ENCODE data around the gene CEPT1.

CEPT1 gene

DNA sequence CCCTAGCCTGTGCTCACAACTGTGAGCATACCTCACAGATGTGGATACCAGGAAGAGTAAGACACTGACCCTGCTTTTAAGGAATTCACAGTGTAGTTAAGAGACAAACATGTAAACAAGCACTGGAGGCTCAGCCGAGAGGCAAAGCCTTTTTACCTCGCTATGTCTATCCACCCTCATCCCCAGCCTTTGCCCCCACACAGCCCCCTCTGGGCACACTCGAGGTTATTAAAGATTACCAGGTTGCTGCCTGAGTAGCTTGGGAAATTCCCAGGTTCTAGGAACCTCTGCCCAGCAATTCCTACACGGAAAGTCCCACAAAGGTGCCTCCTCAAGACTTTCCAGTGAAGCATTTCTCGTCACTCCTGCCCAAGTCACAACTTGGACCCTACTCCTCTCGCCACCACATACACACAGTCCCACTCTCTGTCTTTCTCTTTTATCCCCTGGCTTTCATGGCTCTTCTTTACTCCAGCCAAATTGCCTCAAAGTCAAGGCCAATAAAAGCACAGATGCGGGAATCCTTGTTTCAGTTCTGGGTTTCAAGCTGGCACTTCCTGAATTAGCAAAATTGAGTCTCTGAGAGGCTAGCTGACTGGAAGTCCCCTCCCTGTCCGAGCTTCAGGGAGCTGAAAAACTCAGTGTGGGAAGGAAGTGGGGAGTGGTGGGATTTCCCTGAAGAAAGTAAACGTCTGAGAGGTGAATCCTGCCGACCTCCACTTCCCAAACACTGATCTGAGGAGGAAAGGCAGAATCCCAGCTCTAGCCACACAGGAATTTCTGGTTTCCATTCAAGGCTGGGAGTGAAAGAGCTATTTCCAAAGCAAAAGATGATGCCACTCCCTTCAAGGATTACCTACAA, 52.9 kb downstream of the CEPT1 start:
- DNase-seq (ENCODE audit: low read depth) = peak; percentile 21

DNA sequence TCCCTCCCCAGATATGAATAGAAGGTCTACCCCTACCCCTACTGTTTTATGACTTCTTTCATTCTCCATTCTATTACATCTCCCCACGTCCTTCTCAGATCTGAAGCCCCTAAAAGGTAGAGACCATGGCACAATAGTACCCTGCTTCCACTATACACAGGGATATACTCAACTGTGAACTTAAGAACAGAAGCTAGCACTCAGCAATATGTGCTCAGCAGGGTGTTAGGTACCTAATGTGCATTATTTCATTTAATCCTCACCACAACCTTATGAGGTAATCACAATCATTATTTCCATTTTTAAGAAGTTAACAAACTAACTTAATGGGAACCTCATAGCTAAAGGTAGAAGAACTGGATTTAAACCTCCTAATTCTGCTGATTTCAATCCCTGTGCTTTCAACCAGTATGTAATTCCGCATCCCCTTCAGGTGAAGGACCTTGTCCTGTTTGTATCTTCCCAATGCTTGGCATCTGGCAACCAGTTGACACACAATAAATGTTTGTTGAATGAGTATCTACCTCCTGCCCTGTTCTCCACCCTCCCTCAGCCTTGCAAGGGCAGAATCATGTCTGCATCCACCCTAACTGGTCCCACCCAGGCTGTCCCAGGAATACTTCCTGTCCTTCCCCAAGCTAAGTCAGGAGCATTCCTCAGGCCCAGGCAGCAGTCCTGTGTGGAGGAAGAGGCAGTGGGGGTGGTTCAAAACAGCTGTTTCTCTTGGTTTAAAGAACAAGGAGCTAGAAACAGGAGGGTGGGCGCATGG, 53.9 kb downstream of the CEPT1 start:
- no peak for DNase-seq (ENCODE audit: low read depth)

DNA sequence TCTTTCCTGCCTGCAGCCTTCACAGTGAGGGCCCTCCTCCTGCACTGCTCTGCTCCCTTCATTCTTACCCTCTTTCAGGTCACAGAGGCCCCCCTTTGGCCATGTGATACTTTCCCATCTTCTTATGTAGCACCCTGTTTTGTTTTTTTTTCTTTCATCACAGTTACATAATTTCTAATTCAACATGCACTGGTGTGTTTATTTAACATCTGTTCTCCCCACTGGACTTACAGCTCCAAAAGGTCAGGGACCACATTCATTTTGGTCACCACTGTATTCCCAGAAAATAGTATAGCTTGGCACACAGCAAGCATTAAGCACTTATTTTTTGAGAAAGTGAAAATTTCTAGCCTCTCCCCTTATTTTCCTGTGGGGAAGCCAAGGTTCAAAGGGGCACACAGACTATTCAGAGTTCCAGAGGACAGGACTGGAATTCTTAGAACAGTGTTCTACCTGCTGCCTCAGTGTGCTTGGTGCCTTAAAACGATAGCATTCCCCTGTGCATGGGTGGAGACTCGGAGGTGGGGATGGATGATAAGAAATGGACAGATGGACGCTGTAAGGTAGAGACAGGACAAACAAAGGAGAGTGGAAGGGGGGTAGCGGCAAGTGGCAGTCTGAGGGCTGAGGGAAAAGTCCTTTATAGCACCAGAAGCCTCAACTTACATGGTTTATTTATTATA, 55.1 kb downstream of the CEPT1 start:
- DNase-seq (ENCODE audit: low read depth) = no peak

DNA sequence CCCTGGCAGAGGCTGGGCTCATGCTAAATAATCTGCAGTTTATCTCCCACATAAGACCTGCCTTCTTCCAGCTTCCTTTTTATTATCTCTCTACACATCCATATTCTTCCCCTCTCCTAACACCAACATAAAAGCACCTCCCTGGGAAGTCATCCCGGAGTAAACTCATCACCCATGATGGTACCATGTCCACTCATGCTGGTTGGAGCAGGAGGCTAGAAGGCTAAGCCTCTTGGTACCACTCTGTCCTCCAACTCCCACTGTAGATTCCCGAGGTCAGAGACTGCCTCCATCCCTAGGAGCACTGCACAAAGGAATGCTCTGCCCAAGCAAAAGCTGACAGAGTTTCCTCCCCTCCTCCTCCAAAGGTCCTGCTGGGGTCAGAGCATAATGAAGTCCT, 56.2 kb downstream of the CEPT1 start:
- no peak for DNase-seq (ENCODE audit: low read depth)

DNA sequence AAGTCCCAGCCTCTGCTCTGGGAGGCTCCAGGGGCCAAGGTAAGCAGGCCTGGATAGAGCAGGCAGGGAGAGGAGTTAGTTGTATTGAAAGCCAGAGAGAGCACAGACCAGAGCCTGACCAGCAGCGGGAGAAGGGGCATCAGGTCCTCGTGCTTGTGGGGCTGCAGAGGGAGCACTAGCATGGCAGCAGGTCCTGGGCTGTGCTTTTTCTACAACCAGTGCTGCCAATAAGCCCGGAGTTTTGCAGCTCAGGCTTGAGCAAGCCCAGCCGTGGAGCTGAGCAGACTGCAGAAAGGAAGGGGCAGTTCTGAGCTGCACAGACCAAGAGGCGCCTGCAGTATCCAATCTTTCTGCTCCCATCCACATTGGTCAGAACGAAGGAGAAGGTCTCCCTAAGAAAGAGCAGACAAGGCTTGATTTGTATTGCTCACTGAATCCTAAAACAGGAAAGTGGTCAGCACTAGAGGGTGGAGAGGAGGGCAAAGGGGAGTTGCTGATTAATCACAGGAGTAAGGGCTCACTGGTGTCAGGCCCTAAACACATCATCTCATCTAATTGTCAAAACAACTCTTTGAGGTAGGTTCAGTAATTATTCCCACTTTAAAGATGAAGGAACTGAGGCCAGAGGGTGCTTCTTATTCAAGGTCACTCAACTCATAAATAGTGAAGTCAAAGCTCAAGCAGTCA, 57.7 kb downstream of the CEPT1 start:
- peak; percentile 28 for DNase-seq (ENCODE audit: low read depth)

DNA sequence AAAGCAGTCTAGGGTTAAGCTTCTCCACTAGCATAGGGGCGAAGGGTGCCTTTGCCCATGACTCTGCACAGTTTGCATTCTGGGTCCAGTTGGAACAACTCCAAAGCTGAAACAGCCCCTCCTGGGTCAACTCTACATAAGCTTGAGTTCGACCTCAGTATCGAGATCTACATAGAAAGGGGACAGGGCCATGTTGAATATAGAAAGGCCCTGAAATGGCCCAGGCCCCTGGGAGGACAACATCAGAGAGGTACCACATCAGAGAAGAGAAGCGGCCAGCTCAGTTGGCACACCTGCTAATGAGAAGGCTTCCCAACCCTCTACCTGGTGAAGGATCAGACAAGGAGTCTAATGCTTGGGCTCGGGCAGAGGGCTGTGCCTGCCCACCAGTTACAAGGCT, 58.8 kb downstream of the CEPT1 start:
- DNase-seq (ENCODE audit: low read depth) = no peak

DNA sequence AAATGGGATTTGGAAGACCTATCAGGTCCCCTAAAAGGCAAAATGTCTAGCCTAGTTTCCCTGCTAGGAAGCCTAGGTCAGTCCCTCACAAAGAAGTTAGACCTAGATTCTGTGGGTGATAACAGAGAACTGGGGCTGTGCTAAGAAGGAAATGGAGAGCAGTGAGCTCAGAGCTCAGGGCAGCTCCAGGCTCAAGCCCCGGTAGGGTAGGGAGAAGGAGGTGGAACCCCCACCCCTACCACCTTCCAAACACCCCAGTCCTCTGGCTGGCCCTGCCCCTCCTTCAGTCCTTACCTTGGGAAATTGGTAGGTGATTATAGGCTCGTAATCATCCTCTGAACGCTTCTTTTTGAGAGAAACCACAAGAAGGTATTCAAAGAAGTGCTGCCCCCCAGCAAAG, 59.3 kb downstream of the CEPT1 start:
- no peak for DNase-seq (ENCODE audit: low read depth)

DNA sequence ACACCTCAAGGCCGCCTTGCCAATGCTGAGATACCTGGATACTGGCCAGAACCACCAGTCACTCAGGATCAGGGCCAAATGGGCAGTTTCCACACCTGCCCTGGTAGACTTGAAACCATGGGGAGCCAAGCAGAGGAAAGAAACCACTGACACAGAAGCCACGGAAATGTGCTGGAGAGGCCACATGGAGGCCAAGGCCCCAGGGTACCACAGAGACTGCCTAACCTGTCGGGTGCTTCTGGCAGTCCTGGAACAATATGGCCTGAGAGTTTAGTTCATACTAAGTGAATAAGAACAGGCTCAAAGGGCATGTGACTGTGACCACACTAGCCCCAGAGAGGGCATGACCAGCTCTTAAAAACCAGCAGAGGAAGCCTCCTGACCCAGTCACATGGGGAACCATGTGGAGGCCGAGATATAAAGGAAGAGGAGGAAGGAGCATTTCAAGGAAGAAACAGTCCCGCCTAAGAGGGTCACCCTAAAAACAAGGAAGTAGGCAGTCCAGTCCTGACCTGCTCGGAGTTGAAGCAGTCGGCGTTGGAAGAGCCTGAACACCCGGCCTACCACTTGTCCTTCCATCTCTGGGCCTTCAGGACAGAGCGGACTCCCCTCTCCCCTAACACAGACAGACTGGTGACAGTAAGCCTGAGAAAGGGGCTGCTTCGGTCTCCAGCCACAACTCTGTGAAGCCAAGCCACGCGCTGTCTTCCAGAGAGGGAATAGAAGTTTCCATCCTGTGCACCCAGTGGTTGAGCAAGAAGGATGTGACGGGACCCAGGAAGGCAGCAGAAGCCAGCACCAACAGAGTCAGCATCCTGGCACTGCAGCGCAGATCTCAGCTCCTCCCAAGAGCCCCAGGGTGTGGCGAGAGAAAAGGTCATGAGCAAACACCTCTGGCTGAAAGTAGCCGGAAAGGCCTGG, 60.1 kb downstream of the CEPT1 start, which contains the start of gene DENND2D:
TSS of gene DENND2D (minus strand) at position 766 of the 921 bp plus-strand sequence. CDS start at position 579, 187 bp downstream.
- DNase-seq (ENCODE audit: low read depth) = no peak

DNA sequence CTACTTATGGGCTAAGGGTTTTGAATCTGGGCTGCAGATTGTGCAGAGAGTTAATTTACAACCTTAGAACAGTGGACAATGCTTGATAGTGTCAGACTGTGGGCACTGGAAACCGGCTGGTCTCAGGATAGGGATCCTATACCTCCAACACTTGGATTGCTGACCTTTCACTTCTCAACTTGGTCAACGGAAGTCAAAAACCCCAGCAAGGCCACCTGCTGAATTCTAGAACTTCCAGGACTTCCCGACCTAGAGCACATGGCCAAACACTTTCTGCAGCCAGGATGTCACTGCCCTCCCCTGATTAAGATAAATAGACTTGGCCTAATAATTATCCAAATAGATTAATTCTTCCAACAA, 60.8 kb downstream of the CEPT1 start:
- DNase-seq (ENCODE audit: low read depth) = no peak

DNA sequence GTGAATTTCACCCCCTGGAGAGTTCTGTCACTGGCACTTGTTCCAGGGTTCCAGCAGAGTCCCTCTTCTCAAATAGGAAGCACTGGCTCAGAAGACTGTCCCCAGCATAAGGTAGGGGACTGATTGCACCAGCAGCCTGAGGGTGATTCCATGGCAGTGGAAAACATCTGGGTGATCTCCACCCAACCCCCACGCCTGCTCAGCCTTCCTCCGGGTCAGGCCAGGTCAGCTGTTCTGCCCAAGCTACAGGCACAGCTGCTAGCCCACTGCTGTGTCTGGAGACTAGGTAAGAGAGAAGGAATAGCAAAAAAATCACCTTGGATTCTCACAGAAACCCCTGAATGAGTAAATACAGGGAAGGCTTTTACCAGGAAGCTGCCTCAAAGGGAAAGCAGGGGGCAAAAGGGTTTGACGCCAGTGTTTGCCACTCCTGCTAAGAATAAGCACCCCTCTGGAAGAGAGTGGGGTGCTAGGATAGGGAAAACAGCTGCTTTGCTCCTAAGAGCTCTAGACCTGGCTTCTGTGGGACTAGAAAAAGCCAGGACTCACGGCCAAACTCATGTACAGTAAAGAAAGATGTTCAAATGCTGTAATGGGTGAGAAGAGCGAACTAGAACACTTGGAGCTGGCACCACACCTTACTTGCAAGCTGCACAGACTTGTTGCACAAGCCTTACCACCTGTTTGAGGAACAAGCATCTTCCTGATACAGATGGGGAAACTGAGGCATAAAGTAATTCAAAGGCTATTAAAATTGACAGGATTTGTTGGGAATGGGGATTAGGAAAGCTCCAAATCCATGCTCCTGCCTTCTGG, 61.5 kb downstream of the CEPT1 start:
- DNase-seq (ENCODE audit: low read depth) = no peak

DNA sequence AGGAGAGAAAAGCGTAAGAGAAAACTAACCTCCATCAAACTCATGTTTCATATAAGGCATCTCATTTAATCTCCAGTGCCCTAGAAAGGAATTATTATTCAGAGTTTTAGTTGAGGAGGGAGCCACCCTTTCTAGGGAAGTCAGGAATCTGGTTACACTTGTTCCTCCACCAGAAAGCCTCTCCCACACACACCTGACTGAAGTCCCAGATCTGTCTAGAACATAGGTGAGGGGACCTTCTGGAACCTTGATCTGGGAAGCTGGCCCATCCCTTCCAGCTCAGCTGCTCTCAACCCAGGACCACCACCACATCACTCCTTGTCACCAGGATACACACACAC, 62.3 kb downstream of the CEPT1 start:
- no peak for DNase-seq (ENCODE audit: low read depth)

DNA sequence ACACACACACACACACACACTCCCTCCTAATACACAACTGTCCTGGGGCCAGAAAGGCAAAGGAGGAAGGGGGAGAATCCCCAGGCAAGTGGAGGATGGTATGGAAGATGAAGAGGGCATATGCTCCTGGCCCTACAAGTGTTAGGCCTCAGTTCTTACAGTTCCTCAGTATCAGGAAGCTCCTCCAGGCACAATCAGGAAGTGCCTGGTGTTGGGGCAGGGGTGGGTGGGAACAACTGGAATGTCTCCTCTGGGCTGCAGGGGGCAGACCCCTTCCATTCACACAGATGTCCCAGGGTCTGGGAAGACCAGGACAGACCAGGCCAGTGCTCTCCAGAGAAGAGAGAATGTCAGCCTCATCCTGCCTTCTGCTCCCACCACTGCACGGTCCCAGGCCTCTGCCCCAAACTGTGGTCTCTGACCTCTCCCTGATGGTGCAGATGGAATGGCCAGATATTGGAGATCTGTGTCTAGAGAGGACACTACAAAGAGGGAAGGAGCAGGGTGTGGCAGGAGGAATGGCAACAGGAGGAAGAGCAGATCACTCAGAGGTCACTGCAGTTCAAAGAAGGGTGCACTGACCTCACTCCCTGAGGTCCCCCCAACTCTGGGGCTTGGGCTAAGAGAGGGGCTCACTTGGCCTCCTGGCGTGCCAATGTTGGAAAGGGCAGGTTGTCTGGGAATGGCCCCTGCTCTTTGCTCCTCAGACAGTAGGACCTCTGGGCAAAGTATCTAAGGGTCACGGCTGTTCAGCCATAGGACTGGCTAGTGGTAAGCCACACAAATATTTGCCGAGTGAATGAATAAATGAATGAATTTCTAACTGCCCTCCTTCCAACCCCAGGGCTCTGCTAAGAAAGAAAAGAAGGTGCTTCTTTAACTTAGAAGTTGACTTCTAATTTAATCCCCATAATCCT, 62.9 kb downstream of the CEPT1 start:
- no peak for DNase-seq (ENCODE audit: low read depth)

DNA sequence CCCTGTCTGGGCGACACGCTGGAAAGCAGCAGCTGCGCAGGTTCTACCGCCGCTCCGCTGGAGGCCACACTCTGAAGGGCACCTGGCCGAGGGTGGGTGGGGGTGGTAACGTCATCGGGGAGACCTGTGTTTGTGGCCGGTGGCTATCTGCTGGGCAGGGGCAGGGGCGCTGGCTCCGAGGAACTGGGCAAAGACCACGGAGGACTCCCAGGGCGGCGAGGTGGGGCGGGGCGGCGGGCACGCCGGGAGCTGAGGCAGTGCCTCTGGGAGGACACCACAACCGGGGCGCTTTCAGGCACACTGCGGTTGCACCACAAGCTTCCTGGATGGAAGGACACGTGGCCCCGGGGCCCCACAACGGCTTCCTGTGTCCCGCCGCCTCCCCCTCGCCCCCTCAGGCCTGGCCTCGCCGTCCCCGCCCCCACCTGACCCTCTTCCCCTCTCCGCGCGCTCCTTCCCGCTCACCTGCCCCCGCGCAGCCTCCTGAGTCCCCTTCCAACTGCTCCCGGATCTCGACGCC, 63.7 kb downstream of the CEPT1 start:
- DNase-seq (ENCODE audit: low read depth) = peak; percentile 56

DNA sequence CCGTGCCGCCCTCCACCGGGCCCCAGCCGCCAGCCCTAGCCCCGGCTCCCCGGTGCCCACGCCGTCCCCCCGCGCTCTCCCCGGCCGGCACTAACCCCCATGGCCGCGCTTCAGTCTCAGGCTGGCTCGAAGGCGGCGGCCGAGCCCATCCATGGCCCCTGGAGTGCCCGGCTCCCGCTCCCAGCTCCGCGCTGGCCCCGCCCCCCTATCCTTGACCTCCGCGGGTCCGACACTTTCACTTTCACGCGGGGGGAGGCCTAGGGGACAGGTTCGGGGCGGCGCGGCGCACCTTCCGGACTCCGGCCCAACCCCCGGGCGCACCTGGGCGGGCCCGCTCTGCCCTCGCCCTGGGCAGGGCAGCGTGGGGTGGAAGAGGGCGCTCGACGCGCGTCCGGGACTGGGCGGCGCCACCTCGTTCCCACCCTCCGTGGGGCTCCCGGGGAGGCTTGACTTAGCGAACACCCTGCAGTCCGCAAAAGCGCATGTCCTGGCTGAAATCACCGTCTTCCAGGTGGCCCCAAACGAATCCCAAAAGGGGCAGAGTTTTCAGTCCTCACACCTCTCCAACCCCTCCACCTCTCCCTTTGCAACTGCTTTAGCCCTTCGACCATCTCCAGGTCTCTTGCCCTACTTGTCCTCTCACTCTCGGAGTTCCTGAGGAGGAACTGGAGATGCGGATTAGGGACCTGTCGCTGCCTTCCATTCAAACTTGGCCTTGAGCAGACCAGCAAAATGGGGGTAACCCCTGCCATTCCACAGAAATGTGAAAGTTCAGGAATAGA, 64.4 kb downstream of the CEPT1 start:
- no peak for DNase-seq (ENCODE audit: low read depth)

DNA sequence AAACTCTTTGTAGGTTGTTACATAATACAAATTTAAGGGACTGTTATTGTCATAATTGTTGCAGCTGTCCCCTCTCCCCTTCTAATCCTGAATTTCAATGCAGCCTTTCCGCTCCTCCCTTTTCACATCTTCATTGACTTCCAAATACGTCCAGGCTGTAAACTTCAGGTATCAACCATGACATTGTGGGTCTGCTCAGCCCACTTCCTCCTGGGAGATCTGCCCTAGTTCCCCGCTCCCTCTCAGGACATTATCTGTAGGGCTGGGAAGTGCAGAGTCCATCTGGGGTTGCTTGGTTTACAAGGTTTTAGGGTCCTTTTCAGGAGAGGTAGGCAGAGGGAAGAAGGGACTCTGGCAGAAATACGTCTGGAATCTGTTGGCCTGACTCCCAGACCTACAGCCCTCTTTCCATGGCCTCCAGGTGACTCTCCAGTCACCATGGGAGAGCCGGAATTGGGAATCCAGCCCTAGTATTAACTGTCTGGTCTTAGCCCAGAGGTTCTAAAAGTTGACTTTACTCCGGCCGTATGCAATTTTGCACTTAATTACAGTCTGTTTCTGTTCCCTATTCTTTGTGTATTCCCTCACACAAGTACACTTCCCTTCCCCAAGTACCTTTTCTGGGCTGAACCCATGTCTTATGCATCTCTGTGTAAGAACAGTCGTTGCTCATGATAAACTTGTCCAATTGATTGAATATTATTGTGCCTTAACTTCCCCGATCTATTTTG, 65.1 kb downstream of the CEPT1 start:
- DNase-seq (ENCODE audit: low read depth) = no peak

DNA sequence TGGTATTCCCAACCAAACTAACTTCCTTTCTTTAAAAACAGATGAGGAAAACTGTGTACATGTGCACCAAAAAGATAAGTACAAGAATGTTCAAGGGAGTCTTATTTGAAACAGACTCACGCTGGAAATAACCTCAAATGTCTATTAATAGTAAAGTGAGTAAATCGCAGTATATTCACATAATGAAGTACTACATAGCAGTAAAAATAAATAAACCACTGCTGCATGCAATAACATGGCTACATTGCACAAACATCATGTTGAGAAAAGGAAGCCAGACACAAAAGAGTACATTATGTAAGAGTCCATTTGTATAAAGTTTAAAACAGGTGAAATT, 65.7 kb downstream of the CEPT1 start:
- peak; percentile 41 for DNase-seq (ENCODE audit: low read depth)

DNA sequence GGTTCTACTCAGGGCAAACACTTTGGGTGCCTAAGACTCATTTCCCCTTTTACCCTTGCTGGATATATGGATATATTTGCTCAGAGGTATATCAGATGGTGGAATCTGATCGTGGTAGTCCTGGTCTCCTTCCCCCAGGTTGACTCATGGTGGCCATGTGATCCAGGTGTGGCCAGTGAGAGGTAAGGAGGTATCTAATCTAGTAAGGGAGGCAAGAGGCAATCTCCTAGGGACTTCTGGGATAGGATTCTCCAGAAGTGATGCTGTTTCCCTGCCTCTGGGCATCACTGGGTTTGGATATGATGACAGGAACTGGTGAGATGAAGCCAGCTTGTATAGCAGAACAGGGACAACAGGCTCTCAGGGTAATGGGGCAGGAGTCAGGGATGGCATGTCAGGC, 68.9 kb downstream of the CEPT1 start:
- no peak for DNase-seq (ENCODE audit: low read depth)

DNA sequence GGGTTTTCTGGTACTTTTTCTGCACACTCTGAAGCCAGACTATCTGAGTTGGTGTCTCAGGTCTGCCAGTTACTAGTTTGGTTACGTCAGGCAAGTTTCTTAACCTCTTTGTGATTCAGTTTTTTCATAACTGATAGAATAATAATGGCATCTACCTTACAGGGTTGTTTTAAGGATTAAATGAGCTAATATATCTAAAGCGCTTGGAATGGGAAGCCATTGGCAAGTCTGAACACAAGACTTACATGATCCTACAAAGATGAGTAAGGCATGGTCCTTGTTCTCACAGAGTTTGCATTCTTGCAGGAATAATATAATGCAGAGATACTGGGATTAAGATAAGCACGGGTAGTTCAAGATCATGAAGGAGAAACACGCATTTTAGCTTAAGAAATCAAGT, 69.6 kb downstream of the CEPT1 start:
- DNase-seq (ENCODE audit: low read depth) = no peak

Measured in iris pigment epithelial cell (primary cell).